ENCODE results near the gene CALN1.
"Not testable (repeated sequence)": the region's sequence is repeated elsewhere in the genome, so short reads cannot be mapped to it uniquely, and the experiment has no call there.

CALN1 gene

DNA sequence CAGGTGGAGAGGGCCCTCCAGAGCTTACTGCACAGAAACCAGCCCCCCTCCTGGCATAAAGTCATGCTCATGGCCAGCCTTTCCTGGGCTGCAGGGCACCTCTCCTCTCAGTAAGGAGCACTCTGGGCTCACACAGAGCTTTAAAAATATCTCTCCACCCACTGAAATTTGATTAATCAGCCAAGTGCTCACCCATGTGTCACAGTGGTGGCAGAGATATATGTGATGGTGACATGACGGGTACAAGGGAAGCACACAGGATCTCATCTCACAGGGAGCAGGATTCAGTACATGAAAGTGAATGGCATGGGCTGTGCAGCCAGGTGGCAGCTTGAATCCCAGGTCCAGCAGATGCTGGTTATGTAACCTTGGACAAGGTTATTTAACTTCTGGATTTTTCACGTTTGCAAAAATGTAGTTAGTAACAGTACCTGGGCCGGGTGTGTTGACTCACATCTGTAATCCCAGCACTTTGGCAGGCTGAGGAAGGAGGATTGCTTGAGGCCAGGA lies 144.8 kb downstream of the CALN1 start:
- no peak for DNase-seq (ENCODE audit: low read depth)

DNA sequence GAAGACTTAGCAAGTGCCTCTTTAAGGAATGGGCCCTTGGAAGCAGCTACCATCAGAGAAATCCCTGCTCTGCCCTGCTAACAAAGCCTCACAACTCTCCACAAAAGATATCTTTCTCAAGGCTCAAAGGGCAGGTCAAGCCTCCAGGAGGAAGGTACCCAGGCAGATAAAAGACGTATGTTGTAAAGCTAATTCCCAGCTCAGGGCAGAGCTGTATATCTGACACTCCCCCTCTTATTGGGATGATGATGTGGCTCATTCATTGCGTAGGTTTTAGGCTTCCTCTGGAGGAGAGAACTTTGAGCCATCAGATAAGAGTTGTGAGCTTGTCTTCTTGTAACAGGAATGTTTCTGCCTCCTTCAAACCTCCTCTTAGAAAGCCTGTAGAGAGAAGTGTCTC lies 145.4 kb downstream of the CALN1 start:
- DNase-seq (ENCODE audit: low read depth), result no peak

DNA sequence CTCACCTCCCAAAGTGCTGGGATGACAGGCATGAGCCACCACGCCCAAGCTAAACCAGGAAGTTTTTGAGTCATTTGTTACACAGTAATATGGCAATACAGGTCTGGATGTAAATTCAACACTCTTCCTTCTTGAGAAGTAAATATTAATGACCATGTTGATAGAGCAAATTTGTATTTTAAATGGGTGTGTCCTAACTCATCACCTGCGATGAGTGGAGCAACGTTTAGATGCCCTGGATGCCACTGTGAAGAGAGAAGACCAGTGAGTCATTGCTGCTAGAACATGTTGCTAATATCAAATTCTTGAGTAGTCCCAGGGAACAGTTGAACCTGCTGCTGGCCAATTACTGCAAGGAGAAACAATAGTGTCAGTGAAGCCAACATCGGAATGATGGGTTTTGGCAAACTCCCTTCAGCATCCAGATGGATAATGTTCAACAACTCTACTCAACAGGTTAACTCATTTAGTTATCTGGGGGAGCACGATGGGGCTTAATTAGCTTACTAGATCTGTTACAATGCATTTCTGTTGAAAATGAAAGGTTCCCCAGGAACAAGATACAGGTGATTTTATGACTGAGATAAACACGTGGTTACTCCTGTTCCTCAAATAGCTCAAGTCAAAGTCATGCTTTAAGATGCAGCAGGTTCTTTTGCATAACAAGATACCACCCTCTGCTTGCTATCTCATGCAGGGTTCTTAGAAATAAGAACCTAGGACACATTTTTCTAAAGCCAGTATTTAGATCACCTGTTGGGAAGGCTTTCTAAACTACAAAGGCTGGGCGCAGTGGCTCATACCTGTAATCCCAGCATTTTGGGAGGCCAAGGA lies 146.8 kb downstream of the CALN1 start:
- DNase-seq (ENCODE audit: low read depth), result no peak

DNA sequence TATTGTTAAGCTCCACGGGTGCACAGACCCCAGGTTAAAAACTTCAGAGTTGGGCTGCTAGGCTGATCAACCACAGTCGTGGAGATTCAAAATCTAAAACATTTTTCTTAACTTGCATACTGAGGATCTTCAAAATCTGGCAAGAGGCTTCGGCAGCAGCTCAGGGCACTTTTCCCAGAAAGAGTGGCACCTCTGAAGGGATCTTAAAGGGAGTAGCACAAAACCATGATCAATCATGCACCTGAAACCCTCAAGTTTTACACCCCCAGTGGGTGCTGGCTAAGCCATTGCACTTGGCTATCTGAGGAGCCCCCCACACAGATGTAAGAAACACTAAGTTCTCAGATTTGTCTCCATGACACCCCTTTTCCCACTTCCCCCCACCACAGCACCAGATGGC lies 151.7 kb downstream of the CALN1 start:
- DNase-seq (ENCODE audit: low read depth), result no peak

DNA sequence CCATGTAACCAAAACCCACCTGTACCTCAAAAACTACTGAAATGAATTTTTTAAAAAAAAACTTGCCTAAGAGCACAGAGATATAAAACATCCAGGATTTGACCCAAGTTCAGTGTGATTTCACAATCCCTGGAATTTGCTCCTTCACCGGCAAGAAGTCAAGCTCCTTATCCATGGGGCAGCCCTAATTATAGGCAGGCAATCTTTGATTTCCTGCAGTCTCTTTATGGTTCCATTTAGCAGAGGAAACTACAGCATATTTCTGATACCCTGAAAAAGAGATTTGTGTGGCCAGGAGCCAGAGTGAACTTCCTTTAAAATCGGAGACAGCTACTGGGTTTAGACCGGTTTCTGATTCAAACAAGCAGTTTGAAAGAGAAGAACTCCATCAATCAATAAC lies 154.1 kb downstream of the CALN1 start:
- DNase-seq (ENCODE audit: low read depth), result no peak

DNA sequence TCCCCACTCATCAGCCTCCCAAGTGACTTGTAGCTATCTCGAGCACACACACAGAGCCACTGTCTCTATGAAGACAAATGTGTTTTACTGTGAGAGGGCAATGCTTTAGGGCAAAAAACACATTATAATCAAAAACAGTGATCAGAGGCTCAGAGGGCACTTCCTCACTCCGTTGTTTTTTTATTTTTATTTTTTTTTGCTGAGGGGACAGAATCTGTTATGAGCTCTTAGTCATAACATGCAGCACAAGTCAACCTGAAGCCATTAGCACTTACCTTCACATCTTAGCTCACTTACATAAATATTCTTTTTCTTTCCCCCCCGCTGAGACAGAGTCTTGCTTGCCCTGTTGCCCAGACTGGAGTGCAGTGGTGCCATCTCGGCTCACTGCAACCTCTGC lies 157.7 kb downstream of the CALN1 start:
- no peak for DNase-seq (ENCODE audit: low read depth)

DNA sequence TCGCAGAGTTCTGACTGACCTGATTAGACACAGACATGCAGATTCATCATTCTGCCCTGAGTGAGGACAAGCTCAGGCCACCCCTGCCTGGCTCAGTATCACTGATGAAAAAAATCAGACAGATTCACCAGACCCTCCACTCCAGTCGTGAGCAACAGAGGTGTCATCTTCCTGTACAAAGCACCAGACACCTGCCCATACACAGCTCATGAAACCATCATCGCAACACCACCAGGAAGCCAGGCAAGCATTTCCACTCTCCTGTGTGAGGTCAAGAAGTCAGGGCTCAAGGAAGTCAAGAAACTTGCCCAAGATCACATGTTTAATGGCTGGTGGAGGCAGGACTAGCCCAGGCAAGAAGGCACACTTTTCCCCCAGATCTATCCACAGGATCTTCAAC lies 163.0 kb downstream of the CALN1 start:
- no peak for DNase-seq (ENCODE audit: low read depth)

DNA sequence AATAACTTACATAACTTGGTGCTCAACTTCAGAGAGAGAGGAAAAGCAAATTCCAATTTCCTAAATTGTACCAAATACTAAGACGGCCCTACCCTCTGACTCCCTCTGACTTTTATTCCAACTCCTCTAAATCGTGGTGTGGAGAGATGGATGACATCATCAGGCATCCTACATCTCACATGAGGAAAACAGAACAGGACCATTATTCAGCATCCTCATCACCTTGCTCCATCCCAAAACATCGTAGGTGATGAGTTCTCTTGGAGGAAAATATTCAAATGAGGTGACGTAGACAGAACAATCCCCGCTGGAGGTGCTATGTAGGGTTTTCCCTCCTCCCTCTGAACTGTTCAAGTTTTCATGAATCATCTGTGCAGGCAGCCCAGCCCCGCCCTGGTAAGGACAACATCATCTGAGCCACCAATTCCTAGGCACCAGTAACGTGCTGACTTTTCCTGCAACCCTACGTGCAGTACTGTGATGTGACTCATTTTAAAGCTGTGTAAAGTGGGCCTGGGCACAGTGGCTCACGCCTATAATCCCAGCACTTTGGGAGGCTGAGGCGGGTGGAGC lies 167.2 kb downstream of the CALN1 start:
- DNase-seq (ENCODE audit: low read depth), result no peak

DNA sequence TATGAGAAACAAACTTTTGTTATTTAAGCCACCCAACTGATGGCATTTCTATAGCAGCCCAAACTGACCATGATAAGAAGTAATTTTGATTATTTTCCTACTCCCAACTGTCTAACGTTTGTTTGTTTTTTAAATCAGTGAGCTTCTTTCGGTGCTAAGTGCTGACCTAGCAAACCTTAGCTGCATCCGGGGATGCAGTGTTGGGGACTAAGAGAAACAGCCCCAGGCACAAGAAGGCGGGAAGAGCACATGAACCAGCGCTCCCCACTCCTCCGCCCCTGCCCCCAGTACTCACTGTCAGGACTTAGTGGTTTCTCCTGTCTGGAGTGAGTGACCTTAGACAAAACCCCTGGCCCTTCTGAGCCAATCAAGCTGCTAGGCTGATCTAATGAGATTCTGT lies 168.8 kb downstream of the CALN1 start:
- no peak for DNase-seq (ENCODE audit: low read depth)

DNA sequence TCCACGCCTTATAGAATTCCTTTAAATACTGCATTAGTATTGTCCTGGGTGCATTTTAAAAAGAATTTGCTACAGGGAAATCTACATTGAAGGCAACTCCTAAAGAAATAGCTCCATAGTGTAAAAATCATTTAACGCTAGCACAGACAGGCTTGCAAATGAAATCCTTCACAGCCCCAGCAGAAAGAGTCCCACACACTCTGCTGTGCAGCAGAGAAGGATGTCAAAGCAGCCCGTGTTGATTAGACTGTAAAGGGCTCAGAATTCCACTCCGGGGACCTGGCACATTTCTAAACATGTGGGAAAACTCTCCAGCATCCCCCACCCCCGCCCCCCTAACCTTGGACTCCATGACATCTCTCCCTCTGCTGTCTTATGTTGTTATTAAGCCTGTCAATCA lies 176.8 kb downstream of the CALN1 start:
- DNase-seq (ENCODE audit: low read depth), result no peak

DNA sequence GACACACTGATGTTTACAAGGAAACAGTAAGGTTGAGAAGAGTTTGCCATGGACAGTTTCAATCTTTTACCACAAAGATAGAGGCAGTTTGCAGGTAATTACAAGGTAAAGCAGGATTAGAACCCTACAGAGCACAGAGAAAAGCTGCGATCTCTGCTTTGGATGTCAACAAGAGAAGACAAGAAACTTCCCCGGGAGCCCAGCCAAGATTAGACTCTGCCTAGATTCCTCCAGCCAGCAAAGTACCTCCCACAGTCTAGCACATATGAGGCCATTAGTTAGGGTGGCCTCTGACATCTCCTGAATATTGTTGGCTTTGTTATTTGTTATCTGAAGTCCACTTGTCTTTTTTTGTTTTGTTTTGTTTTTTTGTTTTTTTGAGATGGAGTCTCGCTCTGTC lies 178.1 kb downstream of the CALN1 start:
- DNase-seq (ENCODE audit: low read depth), result no peak

DNA sequence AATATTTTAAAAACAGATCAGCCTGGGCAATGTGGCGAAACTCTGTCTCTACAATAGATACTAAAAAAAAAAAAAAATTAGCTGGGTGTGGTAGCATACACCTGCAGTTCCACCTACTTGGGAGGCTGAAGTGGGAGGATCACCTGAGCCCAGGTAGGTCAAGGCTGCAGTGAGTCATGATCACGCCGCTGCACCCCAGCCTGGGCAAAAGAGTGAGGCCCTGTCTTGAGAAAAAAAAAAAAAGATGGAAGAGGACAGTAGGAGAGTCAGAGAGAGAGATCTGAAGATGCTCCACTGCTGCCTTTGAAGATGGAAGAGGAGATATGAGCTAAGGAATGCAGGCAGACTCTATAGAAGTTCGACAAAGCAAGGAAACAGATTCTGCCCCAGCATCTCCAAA lies 181.9 kb downstream of the CALN1 start:
- no peak for DNase-seq (ENCODE audit: low read depth)

DNA sequence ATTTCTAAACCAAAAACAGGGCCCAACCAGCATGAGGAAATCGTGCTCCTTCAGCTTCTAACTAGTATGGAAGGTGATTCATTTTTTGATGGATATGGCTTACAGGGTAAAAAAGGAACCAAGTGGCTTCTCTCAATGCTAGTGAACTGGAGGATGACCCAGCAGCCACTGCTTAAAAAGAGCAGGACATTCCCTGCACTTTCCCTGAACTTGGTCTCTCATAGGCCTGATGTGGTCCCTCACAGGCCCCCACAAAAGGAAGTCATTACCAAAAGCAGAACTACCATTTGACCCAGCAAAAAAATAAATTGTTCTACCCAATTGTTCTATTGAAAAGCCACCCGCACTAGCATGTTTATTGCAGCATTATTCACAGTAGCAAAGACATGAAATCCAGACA lies 188.8 kb downstream of the CALN1 start:
- no peak for DNase-seq (ENCODE audit: low read depth)

DNA sequence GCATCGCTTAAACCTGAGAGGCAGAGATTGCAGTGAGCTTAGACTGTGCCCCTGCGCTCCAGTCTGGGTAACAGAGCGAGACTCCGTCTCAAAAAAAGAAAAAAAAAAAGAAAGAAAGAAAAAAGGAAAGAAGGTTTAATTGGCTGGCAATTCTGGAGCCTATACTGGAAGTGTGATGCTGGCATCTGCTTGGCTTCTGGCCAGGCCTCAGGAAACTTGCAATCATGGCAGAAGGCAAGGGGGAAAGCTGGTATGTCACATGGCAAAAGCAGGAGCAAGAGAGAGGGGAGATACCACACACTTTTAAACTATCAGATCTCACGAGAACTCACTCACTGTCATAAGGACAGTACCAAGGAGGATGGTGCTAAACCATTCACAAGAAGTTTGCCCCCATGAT lies 190.0 kb downstream of the CALN1 start:
- no peak for DNase-seq (ENCODE audit: low read depth)

DNA sequence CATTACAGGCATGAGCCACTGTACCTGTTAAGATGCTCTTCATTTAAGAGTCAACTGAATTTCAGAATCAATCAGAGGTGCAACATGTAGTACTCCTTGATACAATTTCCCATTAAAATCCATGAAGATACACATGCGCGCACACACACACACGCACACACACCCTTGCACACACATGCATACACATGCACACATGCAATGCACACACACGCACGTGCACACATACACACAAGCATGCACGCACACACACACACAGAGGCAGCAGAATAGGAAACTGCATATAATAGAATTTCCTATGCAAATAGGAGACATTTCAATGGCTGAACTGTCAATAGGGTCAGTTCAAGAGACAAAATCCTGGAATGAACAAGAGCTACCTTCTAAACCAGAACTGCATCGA lies 192.6 kb downstream of the CALN1 start:
- DNase-seq (ENCODE audit: low read depth), result no peak

DNA sequence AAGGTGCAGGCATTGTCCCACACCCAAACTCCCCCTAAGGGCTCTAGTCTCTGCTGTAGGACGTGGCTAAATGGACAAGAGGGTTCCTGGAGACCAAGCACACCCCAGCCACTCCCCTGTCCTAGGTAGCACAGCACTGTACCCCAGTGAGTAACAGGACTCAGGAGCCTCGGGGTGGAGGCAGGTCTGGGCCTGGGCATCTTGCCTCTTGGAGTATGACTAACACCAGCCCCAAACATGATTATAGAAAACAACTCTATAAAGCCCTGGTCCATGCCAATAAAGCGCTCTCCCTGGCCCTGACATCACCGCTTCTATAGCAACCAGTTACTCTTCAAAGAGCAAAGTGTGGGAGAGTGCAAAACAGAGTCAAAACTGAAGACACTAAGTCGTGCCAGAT lies 195.0 kb downstream of the CALN1 start:
- no peak for DNase-seq (ENCODE audit: low read depth)

DNA sequence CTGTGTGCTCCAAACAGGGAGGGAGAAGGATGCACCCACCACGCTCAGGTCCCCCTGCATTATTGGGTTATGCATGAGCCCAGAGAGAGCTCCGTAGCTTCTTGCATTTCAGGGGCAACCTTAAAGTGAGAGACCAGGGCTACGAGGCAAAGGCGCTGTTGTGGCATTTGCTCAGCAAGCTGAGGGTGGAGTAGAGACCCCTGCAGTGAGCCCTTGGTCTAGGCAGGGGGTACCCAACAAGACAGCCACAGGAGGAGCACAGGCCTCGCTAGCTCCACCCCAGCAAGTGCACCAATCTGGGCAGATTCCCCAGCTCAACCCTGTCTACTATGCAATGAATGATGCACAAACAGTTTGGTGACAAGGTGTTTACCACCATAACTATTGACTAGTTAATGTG lies 198.4 kb downstream of the CALN1 start:
- no peak for DNase-seq (ENCODE audit: low read depth)

DNA sequence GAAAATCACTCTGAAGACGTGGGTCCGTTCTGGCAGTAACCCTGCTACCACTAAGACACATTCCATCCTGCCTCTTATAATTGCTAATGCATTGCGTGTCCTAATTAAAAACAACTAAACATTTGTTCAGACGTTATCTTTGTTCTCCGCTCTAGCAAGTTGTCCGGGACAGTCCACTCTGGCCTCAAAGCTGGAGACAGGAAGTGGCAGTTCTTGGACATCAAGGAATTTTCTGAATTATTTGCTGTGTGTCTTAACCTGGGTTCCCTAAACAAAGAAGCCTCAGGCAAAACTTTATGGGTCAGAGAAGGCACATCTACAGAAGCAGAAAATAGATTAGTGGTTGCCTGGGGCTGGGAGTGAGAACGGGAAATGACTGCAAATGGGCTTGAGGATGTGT lies 199.1 kb downstream of the CALN1 start:
- no peak for DNase-seq (ENCODE audit: low read depth)

DNA sequence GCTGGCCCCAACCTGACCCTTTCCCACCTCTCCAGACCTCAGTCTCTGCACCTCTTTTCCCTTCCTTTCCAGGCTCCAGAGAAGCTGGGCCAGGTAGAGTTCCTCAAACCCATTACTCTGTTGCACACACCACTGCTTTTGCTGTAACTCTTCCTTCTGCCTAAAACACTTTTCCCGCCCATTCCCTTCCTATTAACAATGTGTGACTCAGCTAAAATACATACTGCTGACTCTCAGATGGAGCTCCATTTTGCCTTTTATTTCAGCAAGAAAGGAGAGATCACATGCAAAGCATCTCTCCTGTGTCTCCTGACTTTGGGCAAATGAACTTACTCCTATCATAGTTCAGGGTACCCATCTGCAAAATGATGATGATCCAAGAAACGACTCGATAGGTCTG lies 201.0 kb downstream of the CALN1 start:
- DNase-seq (ENCODE audit: low read depth), result no peak

DNA sequence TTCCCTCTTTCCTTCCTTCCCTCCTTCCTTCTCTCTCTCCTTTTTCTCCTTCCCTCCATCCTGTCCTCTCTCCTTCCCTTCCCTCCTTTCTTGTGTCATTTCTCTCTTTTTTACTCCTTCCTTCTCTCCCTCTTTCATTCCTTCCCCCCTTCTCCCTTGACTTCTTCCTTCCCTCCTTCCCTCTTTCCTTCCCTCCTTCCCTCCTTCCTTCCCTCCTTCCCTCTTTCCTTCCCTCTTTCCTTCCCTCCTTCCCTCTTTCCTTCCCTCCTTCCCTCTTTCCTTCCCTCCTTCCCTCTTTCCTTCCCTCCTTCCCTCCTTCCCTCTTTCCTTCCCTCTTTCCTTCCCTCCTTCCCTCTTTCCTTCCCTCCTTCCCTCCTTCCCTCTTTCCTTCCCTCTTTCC lies 203.1 kb downstream of the CALN1 start:
- not testable (repeated sequence) for DNase-seq (ENCODE audit: low read depth)

DNA sequence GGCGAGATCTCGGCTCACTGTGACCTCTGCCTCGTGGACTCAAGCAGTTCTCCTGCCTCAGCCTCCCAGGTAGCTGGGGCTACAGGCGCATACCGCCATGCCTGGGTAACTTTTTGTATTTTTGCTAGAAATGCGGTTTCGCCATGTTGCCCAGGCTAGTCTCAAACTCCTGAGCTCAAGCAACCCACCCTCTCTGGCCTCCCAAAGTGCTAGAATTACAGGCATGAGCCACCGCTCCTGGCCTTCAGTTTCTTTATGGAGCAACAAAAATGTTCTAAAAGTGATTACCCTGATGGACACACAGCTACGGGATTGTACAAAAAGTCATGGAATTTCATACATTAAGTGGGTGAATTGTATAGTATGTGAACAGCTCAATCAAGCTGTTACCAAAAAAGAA lies 216.0 kb downstream of the CALN1 start:
- no peak for DNase-seq (ENCODE audit: low read depth)

DNA sequence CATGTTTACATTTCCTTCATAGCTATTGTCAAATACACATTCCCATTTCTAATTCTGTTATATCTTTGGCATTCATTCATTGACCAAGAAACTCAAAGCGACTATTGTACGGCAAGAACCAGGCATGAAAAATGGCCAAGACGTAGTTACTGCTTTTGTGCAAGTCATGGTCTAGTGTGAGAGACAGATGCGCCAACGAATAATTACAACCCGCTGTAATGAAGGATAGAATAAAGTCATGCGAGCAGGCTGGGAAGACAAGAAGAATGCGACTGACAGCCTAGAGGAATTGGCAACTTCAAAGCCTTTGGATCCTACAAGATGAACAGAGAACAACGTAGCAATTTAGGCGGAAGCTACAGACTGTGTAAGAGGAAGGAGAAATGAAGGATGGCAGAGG lies 221.2 kb downstream of the CALN1 start:
- no peak for DNase-seq (ENCODE audit: low read depth)

DNA sequence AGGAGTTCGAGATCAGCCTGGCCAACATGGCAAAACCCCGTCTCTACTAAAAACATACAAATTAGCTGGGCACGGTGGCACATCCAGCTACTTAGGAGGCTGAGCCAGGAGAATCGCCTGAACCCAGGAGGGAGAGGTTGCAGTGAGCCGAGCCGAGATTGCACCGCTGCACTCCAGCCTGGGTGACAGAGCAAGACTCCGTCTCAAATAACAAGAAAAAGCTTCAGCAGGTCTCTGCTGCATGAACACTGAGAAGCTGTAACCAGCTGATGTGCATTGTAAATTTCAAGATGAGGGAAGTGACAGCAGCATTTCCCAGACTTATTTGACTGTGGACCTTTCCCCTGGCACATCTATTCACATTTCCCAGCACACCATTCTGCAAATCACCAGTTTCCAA lies 222.0 kb downstream of the CALN1 start:
- DNase-seq (ENCODE audit: low read depth), result no peak

DNA sequence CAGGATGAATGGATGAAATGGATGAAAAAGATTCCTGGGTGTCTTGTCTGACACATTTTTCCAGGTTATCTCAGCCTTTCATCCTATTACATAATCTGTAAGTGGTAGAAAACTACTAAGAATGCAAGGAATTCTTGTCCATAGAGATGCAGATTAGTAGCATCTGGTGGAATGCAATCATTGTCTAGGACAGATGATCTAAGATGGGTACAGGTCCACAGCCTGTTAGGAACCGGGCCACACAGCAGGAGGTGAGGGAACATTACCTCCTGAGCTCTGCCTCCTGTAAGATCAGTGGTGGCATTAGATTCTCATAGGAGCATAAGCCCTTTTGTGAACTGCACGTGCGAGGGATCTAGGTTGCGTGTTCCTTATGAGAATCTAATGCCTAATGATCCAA lies 225.0 kb downstream of the CALN1 start:
- no peak for DNase-seq (ENCODE audit: low read depth)

Data from stromal cell of bone marrow (primary cell).